GM18498 (cell line): ENCODE measurements around the gene PUM2.

ENCODE experiments used
- ATAC-seq: cut with Tn5 transposase; IDR thresholded peaks from one replicate; pipeline ENCODE4 v1.9.1; 2021; ENCODE audit warnings: mild to moderate bottlenecking, moderate library complexity; ENCODE audit not compliant: unreplicated experiment

The PUM2 gene

GRCh38 chr2:20203521-20204225 lies 147.0 kb downstream of the PUM2 start:
- no peak for ATAC-seq

GRCh38 chr2:20203072-20203471 lies 147.6 kb downstream of the PUM2 start:
- ATAC-seq, result no peak

GRCh38 chr2:20201671-20202070 lies 149.0 kb downstream of the PUM2 start:
- no peak for ATAC-seq

- no peak for ATAC-seq
Measured at GRCh38 chr2:20200697-20201555, 149.7 kb downstream of the PUM2 start.

- no peak for ATAC-seq
Measured at GRCh38 chr2:20199633-20200270, 150.9 kb downstream of the PUM2 start.

- no peak for ATAC-seq
Measured at GRCh38 chr2:20198796-20199632, 151.6 kb downstream of the PUM2 start.
